GM21529 (cell line): Measurements from ENCODE around the gene S100A7.
"Not testable (repeated sequence)": the region's sequence is repeated elsewhere in the genome, so short reads cannot be mapped to it uniquely, and the experiment has no call there.

Source experiments
- ATAC-seq: cut with Tn5 transposase; IDR thresholded peaks from one replicate; pipeline ENCODE4 v1.9.1; 2021; ENCODE audit not compliant: unreplicated experiment

S100A7 gene

DNA sequence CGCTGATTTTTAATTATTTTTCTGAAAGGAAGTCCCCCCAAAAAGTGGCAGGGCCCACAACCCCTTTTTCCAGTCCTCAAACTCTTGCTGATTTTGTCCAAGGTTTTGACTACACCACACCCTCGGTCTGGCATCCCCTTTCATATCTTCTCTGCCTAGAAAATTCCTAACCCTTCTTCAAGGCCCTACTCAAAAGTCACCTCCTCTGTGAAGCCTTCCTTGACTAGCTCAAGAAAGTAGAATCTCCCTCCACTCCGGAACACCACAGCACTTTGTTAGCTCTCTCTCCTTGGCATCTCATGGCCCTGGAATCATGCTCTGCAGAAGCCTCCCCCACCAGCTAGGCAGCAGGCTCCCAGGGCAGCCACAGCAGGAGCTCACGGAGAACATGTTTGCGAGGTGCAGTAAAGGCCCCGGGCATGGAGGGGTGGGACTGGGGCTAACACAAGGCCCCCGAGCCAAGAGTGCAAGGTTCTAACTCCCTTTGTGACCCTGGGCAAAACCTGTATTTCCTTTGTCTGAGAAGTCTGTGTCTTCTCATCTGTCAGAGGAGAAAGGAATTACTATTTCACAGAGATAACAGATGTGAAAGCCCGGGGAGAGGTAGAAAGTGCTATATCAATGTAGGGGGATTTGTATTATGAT lies 17.7 kb upstream of the S100A7 start:
- no peak for ATAC-seq

DNA sequence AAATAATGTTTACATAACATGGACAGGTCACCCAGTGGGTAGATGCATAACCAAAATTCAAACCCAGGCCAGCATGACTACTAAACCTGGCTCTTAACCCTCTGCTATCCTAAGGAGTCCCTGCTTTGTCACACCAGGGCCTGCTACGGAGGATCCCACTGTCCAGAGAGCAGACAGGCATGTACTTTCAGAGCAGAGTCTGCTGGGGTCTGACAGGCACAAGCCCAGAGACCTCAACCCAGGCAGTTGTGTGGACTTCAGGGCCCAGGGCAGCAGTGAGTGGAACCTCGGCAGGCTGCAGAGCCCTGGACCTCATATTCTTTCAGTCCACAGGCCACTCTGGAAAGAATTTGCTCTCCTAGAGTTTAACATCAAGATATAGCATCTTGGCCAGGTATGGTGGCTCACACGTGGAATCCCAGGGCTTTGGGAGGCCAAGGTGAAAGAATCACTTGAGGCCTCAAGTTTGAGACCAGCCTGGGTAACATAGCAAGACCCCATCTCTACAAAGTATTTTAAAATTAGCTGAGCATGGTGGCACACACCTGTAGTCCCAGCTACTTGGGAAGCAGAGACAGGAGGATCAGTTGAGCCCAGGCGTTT lies 16.1 kb upstream of the S100A7 start:
- ATAC-seq, result no peak

DNA sequence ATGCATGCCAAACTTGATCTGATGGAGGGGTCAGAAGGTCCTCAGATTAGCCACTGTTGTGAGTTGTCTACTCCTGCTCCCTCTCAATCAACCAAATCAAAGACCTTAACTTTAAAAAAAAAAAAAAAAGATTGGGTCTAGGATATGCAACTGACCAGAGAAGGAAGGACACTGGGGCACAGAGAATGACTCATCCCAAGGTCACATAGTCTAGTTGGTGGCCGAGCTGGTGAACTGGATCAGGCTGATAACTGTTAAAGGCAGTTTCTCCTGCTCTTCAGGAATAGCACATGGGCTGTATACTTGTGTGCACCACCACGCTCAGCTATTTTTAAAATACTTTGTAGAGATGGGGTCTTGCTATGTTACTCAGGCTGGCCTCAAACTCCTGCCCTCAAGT lies 14.8 kb upstream of the S100A7 start:
- no peak for ATAC-seq

DNA sequence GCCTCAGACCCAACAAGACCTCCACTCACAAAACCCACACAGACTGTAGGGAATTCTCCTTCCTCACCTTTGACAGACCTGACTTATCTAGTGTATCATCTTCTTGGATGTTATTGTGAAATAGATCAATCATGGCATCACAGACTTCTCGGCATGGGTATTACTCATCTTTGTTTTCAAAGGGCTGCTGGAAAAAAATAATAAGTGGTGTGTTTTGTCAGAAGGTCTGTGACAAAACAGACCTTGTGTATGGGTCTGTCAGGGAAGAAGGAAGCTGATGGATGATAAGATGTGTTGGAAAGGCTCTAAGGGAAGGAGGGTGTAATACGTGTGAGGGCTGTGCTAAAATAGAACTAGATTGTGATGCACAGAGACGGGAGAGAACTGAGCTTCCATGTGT lies 13.9 kb upstream of the S100A7 start:
- no peak for ATAC-seq

DNA sequence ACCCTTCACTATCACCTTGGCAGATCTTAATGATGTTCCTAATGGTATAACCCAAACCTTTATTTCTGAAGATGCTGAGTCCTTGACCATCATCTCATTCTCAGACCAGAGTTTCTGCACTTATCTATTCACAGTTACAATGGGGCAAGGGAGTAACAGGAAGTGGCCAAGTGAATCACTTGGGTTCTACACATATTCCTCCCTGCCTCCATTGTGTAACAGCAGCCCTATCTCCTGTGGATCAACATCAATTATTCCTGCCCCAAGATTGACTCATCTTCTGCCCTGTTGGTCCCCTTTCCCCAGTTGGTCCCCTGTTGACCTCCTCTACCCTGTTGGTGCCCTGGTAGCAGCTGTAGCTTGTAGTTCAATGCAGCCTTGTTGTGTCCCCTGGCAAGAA lies 10.3 kb upstream of the S100A7 start:
- ATAC-seq, result no peak

DNA sequence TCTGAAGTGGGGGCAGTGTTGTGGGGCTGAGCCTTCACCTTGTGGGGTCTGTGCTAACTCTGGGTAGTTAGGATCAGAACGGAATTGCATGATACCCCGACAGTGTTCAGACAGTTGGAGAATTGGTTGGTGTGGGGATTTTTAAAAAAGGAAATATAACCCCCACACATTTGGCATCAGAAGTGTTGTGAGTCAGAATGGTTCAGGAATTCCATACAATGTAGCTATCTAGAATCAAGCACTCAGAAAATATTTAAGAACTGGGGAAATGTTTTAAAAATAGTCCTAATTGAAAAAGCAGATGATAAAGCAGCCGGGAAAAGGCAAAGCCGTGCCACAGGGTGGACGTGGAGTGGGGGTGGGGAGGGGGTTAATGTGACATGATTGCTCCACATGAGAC lies 6.5 kb upstream of the S100A7 start:
- no peak for ATAC-seq

DNA sequence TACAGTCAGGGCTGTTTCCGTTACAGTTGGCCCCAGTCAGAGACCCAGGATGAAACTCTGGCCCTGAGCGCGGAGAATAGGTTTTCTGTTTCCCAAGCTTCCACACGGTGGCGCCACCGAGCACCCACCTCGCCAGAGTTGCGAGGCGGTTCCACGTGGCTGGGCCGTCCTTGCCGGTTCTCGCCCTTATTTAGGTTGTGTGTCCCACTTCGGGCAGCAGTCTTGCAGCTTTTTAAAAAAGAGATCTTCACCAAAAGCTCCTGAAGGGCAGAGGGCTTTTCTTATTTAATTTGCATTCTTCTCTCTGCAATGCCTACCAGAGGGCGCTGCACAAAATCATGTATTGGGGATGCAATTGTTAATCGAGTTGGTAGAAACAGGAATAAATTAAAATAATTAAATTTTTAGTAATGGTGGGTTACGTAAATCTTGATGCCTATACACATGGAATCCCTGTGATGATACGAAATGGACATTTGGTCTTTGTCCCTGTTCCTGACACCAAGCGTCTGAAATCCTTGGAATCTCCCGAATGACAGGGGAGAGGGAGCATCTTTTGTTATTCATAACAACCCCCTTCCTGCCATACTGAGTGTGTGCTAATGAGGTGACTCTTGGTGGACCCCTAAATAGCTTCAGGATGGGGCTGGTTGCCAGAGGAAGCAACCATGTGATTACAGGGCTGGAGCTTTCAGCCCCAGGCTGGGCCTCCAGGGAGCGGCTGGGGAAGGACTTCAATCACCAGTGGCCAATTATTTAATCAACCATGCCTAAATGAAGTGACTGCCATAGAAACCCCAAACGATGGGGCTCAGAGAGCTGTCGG lies 5.6 kb upstream of the S100A7 start:
- no peak for ATAC-seq

DNA sequence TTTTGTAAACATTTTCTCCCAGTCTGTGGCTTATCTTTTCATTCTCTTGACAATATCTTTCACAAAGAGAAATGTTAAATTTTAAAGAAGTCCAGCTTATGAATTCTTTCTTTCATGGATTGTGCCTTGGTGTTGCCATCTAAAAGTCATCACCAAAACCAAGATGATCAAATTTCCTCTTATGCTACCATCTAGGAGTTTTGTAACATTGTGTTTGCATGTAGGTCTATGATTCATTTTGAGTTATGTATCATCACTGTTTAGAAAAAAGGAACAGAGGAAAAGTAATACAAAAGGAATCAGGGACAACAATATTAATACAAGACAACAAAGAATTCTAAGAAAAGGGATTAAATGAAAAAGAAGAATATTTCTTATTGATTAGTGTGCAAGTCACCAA lies 2.3 kb upstream of the S100A7 start:
- ATAC-seq, result not testable (repeated sequence)

DNA sequence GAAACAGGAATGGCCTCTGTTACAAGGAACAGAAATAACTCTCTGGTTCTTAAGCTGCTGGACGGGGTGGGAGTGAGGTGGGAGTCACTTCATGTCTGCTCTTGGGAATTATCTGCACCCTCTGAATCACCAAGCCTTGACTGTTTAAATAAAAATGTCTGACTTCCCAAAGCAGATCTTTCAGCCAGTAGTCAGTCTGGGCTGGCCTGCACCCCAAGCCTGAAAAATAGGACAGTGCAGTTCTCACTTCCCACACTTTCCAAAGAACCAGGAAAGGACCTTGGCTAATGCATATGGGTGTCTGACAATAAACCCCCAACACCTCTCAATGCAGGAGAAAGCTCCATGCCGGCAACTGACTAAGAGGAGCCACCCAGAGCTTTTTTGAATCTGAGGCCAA lies 796 bp downstream of the S100A7 start:
- ATAC-seq, result no peak

DNA sequence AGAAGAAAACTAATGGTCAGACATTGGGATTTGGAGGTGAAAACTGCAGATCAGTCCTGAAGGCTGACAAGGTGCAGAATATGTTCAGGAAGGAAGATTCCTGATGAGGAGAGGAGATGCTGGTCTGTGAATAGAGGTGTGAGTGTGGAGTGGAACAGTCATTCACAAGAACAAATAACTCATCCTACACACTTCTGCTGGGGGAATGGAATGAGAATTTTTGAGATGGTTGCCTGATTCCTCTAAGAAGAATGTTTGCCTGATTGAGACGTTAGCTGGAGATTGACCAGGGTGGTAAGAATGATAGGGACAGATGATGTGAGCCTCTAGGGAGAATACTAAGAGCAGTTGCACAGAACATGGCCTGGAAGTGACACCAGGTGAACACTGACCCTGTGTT lies 4.1 kb downstream of the S100A7 start:
- no peak for ATAC-seq

DNA sequence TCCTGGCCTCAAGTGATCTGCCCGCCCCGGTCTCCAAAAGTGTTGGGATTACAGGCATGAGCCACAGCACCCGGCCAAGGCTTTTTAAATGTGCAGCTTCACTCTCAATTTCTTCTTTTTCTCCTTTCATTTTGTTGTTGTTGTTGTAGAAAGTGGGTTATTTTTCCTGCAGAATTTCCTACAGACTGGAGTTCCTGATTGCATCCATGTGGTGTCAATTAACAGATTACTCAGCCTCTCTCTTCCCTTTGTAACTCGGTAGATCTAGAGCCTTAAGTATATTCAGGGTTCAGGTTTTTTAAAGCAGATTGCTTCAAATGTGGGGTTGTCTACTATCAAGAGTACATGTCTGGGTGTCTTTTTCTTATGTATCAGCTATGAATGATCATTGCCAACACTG lies 11.6 kb downstream of the S100A7 start:
- not testable (repeated sequence) for ATAC-seq

DNA sequence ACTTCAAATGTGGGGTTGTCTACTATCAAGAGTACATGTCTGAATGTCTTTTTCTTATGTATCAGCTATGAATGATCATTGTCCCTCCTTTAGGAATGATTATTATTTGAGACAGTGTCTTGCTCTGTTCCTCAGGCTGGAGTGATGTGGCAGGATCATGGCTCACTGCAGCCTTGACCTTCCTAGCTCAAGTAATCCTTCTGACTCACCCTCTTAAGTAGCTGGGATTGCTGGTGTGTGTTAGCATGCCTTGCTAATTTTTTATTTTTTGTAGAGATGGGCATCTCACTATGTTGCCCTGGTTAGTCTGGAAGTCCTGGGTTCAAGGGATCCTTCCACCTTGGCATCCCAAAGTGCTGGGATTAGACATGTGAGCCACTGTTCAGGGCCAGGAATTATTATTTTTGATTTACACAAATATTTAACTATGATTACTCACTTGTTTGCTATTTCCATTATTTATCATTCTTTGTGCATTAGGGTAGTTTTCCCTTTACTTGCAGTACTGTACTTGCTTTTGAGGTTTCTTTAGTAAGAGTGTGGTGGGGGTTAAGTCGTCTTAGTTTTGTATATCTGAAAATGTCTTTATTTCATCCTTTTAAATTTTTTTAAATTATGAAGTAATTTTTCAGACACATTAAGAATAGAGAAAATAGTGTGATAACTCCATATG lies 12.8 kb downstream of the S100A7 start:
- ATAC-seq, result no peak

DNA sequence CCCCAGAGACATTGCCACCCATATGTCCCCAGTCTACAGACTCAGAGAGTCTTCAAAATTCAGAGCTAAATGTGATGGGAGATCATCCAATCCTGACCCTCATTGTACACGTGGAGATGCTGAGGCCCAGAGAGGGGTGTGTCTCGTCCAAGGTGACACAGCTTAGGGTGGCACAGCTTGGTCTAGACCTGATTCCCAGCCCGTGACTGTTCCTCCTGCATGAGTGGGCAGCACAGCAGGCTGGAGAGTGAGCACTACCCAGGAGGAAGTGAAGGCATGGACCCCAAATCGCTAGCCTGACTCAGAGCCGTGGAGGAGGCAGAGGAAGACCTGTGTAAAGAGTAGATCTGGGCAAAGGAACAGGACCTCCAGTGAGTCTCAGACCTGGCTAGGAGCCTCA lies 16.4 kb downstream of the S100A7 start:
- ATAC-seq, result no peak

DNA sequence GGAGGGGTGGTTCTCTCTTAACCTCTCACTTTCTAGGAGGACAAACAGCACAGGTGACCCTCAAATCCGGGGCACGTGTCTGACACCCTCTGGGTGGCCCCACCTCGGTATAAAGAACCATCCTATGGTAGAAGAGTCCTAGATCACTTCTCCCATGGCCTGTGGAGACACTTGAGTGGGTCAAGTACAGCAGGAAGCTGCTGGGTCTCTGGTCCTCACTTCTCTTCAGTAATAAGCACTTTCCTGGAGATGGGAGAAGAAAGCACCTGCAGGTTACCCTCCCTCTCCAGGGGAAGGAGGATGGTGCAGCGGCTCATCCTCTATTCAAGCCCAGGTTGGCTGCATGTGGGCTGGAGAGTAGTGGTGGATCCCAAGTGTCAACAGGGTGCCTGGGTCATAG lies 17.0 kb downstream of the S100A7 start:
- ATAC-seq, result no peak

DNA sequence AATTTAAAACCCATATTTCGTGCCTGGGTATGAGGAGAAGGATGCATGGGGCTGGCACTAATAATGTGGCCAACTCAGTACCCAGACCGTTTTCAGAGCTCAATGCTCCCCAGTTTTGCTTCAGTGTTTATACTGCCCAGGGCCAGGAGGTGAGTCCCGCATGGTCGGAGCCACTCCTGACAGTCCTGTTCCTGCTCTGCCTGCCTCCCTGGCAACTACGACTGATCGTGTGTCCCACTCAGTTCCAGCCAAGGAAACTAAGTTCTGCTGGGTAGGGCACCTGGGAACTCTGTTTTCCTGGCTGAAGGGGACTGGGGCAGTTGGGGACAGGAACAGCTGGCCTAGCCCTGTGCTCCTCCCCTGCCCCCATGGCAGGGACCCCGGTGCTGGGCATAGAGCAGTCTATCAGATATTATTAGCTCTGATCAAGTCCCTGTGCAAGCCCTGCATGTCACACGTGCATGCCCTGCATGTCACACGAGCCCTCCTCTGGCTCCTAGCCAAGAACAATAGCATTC lies 19.2 kb downstream of the S100A7 start:
- ATAC-seq, result no peak

DNA sequence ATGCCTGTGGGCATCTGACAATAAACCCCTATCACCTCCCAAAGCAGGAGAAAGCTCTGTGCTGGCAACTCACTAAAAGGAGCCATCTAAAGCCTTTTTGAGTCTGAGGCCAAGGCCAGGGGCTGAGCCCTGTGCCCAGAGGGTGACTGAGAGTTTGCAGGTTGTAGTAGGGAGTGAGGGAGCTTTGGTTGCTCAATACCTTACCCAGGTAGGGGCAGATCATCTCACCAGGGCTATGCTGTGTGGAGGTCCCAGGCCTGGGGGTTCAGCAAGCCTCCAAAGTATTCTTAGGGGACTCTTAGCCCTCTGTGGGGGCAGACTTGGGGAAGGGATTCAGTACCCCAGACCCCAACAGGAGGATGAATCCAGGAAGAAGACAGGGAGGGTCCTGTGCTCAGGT lies 21.2 kb downstream of the S100A7 start:
- no peak for ATAC-seq

DNA sequence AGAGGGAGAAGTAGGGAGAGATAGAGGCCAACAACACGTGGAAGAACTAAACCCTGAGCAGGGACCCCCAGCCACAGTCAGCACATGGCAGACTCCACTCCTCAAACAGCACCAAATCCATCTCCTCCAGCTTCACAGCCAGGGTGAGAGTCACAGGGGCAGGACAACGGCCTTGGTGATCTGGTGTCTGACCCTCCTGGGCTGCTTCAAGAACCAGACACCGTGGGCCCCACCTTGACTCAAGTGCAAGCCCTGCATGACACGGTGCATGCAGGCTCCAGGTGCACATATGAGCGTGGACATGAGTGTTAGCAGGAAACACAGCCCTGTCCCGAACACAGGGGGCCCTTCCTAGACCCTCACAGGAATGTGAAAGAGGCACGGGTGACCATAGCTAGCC lies 21.9 kb downstream of the S100A7 start:
- ATAC-seq, result no peak

DNA sequence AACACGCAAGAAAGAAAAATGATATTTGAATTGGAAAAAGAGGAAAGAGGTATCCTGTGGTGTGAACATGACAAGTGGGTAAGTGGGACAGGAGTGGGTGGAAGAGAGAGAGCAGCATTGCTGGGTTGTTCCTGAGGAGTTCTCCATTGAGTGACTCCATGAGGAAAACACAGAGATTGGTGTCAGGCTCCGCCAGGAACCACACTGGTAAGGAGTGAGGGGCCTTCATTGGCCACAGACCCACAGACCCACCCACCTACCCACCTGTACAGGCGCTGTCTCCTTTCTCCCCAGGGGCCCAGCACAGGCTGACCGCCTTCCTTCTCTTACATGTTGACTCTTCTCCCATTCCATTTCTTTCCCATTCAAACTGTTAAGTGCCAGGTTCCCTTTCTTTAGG lies 23.2 kb downstream of the S100A7 start:
- no peak for ATAC-seq

DNA sequence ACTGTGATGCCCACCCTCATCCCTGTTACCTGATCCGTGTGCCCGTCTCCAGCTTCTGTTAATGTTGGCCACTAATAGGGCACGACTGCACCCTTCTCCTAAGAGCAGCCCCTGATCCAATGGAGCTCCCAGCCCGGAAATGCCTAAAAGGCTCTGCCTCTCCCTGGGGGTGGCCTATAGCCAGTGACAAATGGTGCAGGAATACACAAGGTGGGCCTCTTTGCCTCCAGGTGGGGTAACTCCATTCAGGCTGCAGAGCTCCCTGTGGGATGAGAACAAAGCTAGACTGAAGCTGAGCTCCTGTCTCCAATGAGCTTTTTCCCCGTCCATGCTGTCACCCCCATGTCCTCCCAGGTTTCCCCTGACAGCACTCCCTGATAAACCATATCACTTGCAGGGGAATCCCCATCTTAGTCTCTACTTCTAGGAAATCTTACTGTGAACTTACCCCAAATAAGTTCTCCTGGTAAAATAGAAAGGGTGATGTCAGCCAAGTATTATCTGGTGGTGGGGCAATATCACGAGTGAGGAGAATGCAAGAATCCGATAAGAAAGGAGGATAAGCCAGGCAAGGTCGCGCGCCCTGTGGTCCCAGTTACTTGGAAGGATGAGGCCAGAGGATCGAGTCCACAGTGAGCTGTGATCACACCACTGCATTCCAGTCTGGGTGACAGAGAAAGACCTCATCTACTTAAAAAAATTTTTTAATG lies 25.6 kb downstream of the S100A7 start:
- ATAC-seq, result no peak

DNA sequence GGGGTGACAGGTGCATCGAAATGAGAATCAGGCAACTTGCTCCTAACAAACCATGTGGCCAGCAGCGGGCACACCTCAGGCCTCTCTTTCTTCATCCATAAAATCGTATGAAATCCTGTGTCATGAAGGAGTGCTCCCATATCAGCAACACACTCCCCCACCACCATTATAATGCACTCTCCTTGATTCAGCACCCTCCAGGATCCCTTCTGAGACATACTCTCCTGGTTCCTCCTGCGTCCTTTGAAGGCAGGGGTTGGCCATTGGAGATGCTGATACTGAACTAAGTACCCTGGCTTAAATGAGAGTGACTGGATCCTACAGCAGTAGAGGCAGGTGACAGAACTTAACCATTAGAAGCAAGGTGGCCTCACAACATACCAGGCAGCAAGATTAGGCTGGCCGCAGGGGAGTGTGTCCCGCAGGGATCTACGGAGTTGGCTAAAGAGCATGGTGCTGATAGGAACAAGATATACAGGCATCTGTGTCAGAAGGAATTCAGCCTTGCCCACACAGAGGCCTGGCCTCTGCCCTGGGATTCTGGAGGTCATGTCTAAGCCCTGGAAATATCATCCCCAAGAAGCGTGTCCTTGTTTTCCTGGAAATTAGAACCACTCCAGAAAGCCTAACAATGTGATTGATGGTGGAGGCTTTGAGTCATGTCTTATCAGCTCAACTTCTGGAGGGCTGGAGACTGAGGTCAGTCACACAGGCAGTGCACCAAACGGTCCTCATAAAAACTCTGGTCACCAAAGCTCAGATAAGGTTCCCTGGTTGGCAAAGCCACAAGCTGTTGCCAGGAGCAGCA lies 27.4 kb downstream of the S100A7 start:
- ATAC-seq, result no peak
